ENCODE results near the gene ALOXE3.

The ALOXE3 gene

GRCh38 chr17:8075574-8076342 is 42.6 kb downstream of the ALOXE3 start:
- no peak for DNase-seq (ENCODE audit: low read depth)
- TF ChIP-seq MAX (IDR thresholded peaks at IDR 0.05; ENCODE audit: low read depth, low read length): no peak
- TF ChIP-seq MYC (IDR thresholded peaks at IDR 0.05; ENCODE audit: low read depth, low read length): no peak
- TF ChIP-seq CTCF (IDR thresholded peaks at IDR 0.05; ENCODE audit: low read depth, low read length): no peak
- TF ChIP-seq POLR2A (IDR thresholded peaks at IDR 0.05; ENCODE audit: extremely low read depth, insufficient read length): no peak

GRCh38 chr17:8075081-8075480 is 43.2 kb downstream of the ALOXE3 start:
- no peak for DNase-seq (ENCODE audit: low read depth)
- no peak overlapping the region for H3K4me3 ChIP-seq (ENCODE audit: low read depth, low read length)
- TF ChIP-seq POLR2A (IDR thresholded peaks at IDR 0.05; ENCODE audit: extremely low read depth, insufficient read length) (no peak), CTCF (IDR thresholded peaks at IDR 0.05; ENCODE audit: low read depth, low read length) (no peak), MYC (IDR thresholded peaks at IDR 0.05; ENCODE audit: low read depth, low read length) (no peak), MAX (IDR thresholded peaks at IDR 0.05; ENCODE audit: low read depth, low read length) (no peak)

More at GRCh38 chr17:8075574-8076342, 42.6 kb downstream of the ALOXE3 start:
- H3K4me3 ChIP-seq (ENCODE audit: low read depth, low read length): no peak overlapping the region

- DNase-seq (ENCODE audit: low read depth): no peak
- no peak overlapping the region for H3K4me3 ChIP-seq (ENCODE audit: low read depth, low read length)
- no peak for TF ChIP-seq MAX (IDR thresholded peaks at IDR 0.05; ENCODE audit: low read depth, low read length)
- TF ChIP-seq POLR2A (IDR thresholded peaks at IDR 0.05; ENCODE audit: extremely low read depth, insufficient read length): no peak
- TF ChIP-seq MYC (IDR thresholded peaks at IDR 0.05; ENCODE audit: low read depth, low read length): no peak
- no peak for TF ChIP-seq CTCF (IDR thresholded peaks at IDR 0.05; ENCODE audit: low read depth, low read length)
These were observed 43.8 kb downstream of the ALOXE3 start for GRCh38 chr17:8074554-8074953.

- TF ChIP-seq MYC (IDR thresholded peaks at IDR 0.05; ENCODE audit: low read depth, low read length): no peak
- TF ChIP-seq CTCF (IDR thresholded peaks at IDR 0.05; ENCODE audit: low read depth, low read length): peak; percentile 75
- TF ChIP-seq MAX (IDR thresholded peaks at IDR 0.05; ENCODE audit: low read depth, low read length): no peak
- TF ChIP-seq POLR2A (IDR thresholded peaks at IDR 0.05; ENCODE audit: extremely low read depth, insufficient read length): no peak
- H3K4me3 ChIP-seq (ENCODE audit: low read depth, low read length): no peak overlapping the region
These were observed 44.5 kb downstream of the ALOXE3 start for GRCh38 chr17:8073627-8074484.

GRCh38 chr17:8072729-8073461 is 45.4 kb downstream of the ALOXE3 start:
- TF ChIP-seq MAX (IDR thresholded peaks at IDR 0.05; ENCODE audit: low read depth, low read length) (no peak), MYC (IDR thresholded peaks at IDR 0.05; ENCODE audit: low read depth, low read length) (no peak), POLR2A (IDR thresholded peaks at IDR 0.05; ENCODE audit: extremely low read depth, insufficient read length) (no peak), CTCF (IDR thresholded peaks at IDR 0.05; ENCODE audit: low read depth, low read length) (no peak)
- no peak overlapping the region for H3K4me3 ChIP-seq (ENCODE audit: low read depth, low read length)
- DNase-seq (ENCODE audit: low read depth): no peak

More at GRCh38 chr17:8073627-8074484, 44.5 kb downstream of the ALOXE3 start:
- DNase-seq (ENCODE audit: low read depth): peak; percentile 75
